ENCODE measurements around the gene AQP12B.
"Not testable (repeated sequence)": the region's sequence is repeated elsewhere in the genome, so short reads cannot be mapped to it uniquely, and the experiment has no call there.

AQP12B gene, protein sequence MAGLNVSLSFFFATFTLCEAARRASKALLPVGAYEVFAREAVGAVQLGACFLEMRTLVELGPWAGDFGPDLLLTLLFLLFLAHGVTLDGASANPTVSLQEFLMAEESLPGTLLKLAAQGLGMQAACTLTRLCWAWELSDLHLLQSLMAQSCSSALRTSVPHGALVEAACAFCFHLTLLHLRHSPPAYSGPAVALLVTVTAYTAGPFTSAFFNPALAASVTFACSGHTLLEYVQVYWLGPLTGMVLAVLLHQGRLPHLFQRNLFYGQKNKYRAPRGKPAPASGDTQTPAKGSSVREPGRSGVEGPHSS

DNA sequence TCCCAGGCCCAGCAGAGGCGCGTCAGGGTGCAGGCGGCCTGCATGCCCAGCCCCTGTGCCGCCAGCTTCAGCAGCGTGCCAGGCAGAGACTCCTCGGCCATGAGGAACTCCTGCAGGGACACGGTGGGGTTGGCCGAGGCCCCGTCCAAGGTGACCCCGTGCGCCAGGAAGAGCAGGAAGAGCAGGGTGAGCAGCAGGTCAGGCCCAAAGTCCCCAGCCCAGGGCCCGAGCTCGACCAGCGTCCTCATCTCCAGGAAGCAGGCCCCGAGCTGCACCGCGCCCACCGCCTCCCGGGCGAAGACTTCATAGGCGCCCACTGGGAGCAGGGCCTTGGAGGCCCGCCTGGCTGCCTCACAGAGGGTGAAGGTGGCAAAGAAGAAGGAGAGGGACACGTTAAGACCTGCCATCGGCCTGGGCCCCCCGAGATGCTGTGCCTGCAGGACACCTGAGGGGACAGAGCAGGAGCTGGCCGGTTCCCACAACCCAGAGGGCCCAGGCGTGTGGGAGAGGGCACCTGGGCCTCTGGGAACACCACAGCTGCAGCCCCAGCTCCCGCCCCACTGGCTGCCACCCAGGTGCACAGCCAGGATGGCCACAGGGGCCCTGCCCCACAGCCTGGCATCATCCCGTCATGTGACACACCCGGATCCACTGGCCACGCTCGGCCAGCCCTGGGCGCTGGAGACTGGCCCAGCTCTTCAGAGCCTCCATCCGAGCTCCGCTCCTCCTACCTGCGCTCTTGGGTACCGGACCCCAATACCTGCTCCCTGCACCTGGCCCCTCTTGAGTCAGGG lies at the start of gene AQP12B:
TSS of gene AQP12B (minus strand) at position 455 of the 794 bp plus-strand sequence. CDS start at position 407, 48 bp downstream.
- not testable (repeated sequence) for H3K4me3 ChIP-seq (ENCODE audit: low read length)

DNA sequence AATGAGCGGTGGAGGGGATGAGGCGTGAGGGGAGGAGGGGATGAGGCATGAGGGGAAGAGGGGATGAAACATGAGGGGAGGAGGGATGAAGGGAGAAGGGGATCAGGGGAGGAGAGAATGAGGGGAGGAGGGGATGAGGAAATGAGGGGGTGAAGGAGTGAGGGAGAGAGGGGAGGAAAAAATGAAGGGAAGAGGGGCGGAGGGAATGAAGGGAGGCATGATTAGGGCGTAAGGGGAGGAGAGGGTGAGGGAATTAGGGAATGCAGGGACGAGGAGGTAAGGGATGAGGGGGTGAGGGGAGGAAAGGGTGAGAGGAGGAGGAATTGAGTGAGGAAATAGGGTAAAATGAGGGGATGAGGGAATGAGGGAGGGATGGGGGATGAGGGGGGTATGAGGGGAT lies 49.5 kb upstream of the AQP12B start:
- H3K4me3 ChIP-seq (ENCODE audit: low read length): no peak overlapping the region
- TF ChIP-seq ZNF274 (IDR thresholded peaks at IDR 0.05; ENCODE audit: low read depth, low read length): no peak

DNA sequence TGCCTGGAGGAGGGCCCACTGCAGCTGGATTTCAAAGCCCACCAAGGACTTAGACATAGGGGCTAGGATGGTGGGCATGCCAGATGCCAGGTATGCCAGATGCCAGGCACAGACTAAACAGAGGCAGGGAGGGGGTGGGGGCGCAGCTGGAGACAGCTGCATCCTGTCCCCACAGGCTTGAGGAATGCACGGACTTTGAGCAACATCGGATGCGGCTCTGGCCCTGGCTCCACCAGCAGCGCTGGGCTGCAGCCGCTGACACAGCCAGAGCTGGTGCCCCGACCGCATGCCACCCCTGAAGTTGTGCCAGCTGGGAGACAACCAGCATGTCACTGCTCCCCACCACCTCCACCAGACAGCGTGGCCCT lies 48.5 kb upstream of the AQP12B start:
- no peak overlapping the region for H3K4me3 ChIP-seq (ENCODE audit: low read length)
- TF ChIP-seq ZNF274 (IDR thresholded peaks at IDR 0.05; ENCODE audit: low read depth, low read length): no peak

DNA sequence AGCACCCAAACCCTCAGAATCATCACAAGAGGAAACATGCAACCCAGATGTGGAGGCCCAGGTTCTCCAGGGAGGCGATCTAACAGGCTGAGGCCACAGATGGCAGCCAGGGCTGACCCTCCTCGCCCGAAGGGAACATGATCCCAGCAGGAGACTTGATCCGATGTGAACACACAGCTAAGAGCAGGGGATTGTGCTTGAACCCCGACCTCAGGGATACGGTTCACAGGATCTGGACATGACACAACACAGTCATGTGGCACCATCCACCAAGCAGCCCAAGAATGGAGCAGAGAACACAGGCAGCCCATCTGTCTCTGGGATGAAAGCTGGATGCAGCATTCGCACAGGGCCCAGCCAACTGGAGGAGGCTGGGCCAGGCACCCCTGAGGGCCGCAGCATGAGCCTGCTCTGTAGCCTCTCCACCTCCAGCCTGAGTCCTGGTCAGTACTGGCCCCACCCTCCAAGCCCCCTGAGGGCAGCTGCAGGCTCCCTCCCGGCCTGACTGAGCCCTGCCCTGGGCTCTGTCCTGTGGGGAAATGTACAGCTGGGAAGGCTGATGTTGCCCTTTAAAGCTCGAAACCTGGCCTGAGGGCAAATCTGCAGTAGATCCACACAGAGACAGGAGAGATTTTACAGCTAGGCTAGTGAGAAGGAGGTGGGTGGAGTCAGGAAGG lies 48.0 kb upstream of the AQP12B start:
- H3K4me3 ChIP-seq (ENCODE audit: low read length): no peak overlapping the region
- TF ChIP-seq ZNF274 (IDR thresholded peaks at IDR 0.05; ENCODE audit: low read depth, low read length): no peak

DNA sequence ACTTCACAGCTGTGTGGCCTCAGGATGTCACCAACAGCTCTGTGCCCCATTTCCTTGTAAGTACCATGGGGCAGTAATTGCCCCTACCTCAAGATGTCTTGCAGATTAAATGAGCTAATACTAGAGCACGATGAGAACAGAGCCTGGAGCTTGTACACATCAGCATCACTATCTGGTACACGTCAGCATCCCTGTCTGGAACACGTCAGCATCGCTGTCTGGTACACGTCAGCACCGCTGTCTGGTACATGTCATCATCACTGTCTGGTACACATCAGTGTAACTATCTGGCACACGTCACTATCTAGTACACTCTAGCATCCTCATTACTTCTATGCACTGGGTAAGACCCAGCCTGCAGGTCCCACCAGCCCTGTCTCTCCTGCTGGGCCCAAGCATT lies 46.1 kb upstream of the AQP12B start:
- no peak for TF ChIP-seq ZNF274 (IDR thresholded peaks at IDR 0.05; ENCODE audit: low read depth, low read length)

DNA sequence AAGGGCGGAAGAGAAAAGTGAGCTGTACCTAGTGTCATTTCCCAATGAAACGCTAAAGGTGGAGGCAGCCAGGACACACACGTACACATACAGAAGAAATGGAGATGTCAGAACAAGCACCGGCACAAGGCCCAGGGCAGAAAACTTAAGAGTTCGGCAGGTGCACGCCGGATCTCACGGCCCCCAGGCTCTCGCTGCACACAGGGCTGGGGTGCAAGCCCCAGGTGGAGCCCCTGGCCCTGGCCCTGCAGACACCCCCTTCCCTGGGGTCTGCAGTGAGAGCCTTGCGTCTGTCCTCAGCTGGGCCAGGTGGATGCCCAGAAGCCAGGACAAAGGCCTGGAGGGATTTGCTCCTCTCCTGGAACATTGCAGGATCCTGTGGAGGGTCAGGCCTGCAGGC lies 45.7 kb upstream of the AQP12B start:
- no peak for TF ChIP-seq ZNF274 (IDR thresholded peaks at IDR 0.05; ENCODE audit: low read depth, low read length)
- no peak overlapping the region for H3K4me3 ChIP-seq (ENCODE audit: low read length)

More for the DNA sequence above, 46.1 kb upstream of the AQP12B start:
- no peak overlapping the region for H3K4me3 ChIP-seq (ENCODE audit: low read length)

DNA sequence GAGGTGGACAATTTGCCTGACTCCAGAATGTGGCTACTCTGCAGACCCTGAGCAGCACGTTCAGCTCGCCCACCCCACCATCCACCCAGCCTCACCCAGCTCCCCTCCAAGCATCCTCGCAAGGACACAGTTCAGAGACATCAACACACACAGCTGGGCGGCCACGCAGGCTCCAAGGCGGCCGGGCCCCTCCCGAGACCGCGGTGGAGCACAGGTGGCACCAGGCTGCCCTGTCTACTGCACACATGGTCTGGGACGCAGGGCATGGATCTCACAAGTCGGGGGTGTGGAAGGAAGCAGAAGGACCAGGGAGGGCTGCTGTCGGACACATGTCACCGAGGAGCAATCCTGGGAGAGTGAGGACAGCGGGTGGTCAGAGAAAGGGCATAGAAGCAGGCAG lies 45.2 kb upstream of the AQP12B start:
- H3K4me3 ChIP-seq (ENCODE audit: low read length): no peak overlapping the region
- TF ChIP-seq ZNF274 (IDR thresholded peaks at IDR 0.05; ENCODE audit: low read depth, low read length): no peak

DNA sequence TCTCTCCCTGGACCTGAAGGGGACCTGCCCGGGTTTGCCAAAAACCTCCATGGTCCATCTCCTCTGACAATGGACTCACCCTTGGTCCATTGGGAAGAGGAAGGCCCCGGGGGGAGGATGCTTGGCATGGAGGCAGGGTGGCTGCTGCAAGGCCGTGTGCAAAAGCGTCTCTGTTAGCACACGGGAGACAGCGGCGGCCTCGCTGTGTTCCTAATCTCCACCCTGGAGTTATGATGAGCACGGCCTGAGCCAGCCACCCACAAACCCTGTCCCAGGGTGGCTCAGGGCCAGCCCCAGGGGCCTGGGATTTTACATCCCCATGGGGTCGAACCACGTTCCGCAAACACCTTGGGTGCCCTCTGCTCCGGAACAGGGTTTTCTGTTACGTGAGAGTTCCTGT lies 44.8 kb upstream of the AQP12B start:
- no peak overlapping the region for H3K4me3 ChIP-seq (ENCODE audit: low read length)
- no peak for TF ChIP-seq ZNF274 (IDR thresholded peaks at IDR 0.05; ENCODE audit: low read depth, low read length)

DNA sequence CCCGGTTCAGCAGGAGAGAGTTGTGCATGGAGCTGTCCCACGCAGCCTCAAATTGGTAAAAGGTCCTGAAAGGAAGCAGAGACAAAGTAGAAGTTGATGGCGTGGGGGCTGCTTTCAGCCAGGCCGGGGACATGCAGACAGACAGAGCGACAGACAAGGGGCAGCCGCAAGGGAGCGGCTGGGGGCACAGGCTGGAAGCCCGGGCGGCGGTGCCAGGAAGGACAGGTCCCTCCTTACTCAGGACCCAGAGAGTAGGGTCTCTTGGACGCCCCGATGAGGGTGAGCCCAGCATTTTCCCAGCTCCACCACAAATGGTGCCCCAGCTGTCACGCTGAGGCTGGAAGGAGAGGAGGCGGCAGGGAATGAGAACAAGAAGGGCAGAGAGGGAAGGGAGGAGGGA lies 44.2 kb upstream of the AQP12B start:
- H3K4me3 ChIP-seq (ENCODE audit: low read length): no peak overlapping the region
- no peak for TF ChIP-seq ZNF274 (IDR thresholded peaks at IDR 0.05; ENCODE audit: low read depth, low read length)

DNA sequence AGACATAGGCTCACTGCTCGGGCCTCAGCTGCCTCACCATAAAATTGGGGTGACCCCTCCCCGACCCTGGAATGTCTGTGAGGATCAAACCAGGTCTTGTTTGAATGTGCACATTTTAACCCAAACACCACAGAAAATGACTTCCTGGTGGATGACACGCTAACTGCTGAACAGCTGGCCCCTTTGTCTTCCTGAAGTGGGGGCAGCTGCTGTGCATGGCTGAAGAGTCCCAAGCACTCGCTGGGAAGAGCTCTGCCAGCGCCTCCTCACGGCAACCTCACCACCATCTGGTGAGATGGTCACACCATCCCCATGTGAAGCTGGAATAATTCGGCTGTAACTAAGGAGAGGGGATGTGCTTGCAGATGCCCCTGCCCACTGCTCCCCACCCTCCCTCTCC lies 43.0 kb upstream of the AQP12B start:
- no peak for TF ChIP-seq ZNF274 (IDR thresholded peaks at IDR 0.05; ENCODE audit: low read depth, low read length)
- H3K4me3 ChIP-seq (ENCODE audit: low read length): no peak overlapping the region

DNA sequence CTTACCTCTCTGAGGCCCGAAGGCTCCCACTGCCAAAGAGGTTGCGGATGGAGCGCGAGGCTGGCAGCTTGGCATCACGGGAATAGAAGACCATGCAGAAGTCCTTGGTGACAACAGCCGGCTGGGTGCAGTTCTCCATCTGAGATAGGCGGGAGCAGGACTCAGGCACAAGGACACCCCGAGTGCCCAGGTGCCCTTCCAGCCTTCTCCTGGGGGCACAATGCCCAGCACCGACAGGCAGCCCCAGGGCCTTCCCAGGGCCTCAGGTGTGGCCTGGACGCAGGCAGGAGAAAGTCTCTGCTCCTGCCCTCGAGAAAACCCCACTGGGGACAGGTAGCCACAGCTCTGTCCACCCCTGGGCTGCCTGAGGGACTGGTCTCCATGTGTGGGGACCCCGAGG lies 42.6 kb upstream of the AQP12B start:
- no peak overlapping the region for H3K4me3 ChIP-seq (ENCODE audit: low read length)
- no peak for TF ChIP-seq ZNF274 (IDR thresholded peaks at IDR 0.05; ENCODE audit: low read depth, low read length)

DNA sequence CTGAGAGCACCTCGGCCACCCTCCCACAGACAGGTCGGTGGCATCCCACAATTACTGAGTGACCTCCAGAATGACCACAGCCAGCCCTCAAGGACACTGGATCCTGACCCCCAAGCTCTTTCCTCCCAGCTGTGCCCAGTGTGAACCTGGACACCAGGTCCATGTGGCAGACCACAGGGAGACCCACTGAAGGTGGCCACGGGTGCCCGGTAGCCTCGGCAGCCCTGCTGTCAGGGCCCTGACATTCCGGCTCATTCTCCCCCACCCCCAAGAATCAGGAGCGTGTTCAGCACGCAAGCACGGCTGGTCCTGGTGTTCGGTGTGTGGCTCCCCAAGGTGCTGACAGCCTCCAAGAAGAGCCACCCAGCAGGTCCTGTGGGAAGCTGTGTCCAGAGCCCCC lies 41.7 kb upstream of the AQP12B start:
- no peak overlapping the region for H3K4me3 ChIP-seq (ENCODE audit: low read length)
- no peak for TF ChIP-seq ZNF274 (IDR thresholded peaks at IDR 0.05; ENCODE audit: low read depth, low read length)

DNA sequence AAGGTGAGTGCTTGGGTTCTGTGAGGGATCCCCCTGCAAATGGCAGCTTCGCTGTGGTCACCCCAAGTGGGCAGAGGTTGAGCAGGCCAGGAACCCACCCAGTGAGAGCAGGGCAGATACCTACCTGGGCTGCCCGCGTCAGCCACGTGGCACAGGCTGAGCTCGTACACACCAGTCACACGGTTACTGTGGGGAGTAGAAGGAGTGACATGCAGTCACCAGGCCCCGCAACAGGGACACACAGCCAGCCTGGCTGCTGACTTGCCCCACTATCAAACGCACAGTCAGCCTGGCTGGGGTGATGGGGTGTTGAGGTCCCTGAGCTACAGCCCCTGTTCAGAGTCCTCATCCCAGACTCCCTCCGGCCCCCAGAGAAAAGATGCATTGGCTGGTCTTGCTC lies 41.2 kb upstream of the AQP12B start:
- TF ChIP-seq ZNF274 (IDR thresholded peaks at IDR 0.05; ENCODE audit: low read depth, low read length): no peak
- H3K4me3 ChIP-seq (ENCODE audit: low read length): no peak overlapping the region

DNA sequence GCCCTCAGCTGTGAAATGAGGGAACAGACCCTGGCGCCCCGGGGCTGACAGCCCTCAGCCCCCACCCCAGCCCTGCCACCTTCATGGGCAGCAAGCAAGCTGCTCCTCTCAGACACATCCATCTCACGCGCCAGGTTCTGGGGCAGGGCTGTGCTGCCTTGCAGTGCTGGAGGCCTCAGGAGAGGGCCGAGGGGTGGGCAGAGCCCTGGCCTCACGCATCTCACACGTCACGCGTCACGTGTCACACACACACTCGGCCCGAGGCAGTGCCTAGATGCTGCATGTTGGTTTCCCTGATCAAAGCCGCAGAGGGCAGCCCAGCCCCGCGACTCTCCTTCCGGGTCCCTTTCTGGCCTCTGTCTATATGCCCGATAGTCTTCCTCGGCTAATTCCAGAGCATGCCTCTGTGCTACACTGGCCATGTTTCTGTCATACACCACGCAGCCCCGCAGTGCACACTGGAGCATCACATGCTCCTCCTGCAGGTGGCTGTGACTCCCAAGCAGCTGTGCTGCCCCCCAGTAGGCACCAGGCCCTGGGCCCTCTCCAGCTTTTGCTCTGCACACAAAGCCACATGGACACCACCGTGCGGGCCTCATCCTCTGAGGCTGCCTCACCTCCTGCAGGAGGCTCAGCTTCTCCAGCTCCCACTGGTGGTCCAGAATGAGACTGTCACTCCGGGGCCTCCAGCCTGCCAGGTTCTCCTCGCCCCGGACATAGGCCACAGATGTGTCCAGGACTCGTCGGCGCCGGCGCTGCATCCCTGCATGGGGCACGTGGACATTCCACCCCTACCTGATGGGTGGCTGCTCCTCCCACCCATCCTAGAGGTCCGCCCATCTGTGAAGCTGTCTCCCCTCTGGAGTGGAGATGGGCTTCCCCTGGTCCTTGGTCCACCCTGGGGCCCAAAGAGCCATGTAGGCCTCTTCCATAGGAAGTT lies 40.4 kb upstream of the AQP12B start:
- no peak overlapping the region for H3K4me3 ChIP-seq (ENCODE audit: low read length)
- TF ChIP-seq ZNF274 (IDR thresholded peaks at IDR 0.05; ENCODE audit: low read depth, low read length): no peak

Data from GM08714 (cell line).